HG02763 (cell line): ENCODE measurements around the gene CRYBG3.

Source experiments
- ATAC-seq: cut with Tn5 transposase; IDR thresholded peaks from one replicate; pipeline ENCODE4 v1.9.1; 2021; ENCODE audit warnings: mild to moderate bottlenecking, moderate library complexity; ENCODE audit not compliant: unreplicated experiment

CRYBG3 gene

DNA sequence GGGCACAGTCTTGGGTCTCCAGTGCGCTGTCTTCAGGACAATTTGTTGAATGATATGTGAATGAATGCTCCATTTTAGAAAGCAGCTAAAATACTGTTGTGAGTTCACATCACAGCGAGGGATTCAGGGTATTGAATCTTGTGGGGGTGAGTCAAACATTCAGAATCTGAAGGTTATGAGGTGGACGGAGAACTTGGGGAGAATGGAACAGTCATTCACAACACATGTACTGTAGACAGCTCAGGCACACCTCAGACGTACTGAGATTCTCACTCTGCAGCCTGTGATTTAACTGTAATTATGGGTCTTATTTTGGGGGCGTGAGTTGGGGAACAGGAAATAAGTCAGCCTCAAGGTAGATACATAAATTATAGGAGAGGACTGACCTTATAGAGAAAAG is 13.9 kb downstream of the CRYBG3 start:
- ATAC-seq: no peak

DNA sequence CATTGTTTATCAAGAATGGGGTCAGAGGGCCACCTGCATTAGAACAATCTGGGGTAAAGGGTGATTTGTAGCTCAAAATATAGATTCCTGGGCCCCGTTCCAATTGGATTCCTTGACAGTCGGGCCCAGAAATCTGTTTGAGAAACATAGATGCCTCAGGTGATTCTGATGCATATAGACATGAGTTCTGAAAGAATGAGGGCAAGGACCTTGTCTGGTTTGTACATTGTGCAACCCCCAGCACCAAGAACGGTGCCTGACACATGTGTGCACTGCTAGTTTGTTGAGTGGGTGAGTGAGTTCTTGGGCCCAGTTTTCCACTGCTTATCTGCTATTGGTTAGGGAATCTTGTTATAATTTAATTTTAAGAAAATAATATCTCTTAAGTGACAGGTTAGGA is 16.6 kb downstream of the CRYBG3 start:
- ATAC-seq: no peak

DNA sequence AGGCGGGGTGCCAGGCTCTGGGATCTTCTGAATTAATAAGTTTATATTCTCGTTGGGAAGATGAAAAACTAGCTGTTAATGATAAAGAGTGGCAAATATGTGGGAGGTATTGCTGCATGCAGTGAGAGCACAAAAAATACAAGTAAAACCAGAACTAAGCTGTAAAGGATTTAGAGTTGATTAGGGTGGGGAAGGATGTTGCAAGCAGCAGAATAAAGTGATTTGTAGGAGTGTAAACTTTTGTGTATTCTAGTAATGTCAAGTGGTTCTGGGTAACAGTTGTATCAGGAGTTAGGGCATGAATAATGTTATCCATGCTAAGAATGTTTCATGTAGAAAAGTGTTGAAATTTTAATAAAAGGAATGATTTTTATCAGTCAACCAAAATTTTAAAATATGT is 18.1 kb downstream of the CRYBG3 start:
- ATAC-seq: no peak

DNA sequence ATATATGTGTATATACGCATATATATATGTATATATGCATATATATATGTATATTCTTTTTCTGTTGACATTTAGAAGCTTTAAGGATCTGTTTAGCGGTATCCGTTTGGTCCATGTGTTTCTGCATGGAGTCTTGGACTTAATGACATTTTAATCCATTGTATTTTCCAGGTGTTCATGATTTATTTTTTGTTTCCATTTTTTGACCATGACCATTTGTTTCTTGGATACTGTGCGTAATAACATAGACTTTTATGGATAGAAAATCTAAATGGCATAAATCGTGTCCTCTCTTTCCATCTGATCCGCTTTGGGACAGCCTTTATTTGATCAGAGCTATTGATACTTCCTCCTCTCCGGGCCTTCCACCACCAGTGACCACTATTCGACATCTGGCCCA is 19.5 kb downstream of the CRYBG3 start:
- ATAC-seq: no peak

DNA sequence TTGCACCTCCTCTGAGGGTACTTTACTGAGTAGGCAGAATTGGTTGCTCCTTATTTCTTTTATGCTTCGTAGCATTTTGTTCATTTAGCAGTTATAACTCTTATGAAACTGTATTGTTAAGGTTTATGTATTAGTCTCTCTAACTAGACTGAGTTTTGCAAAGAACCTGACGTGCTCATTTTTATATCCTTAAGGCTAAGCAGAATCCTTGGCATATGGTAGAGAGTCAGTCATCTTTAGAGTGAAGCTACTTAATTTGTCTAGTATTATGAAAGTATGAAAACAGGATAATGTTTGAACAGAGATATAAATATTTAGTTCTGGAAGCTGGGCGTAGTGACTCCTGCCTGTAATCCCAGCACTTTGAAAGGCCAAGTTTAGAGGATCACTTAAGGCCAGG is 20.1 kb downstream of the CRYBG3 start:
- no peak for ATAC-seq

DNA sequence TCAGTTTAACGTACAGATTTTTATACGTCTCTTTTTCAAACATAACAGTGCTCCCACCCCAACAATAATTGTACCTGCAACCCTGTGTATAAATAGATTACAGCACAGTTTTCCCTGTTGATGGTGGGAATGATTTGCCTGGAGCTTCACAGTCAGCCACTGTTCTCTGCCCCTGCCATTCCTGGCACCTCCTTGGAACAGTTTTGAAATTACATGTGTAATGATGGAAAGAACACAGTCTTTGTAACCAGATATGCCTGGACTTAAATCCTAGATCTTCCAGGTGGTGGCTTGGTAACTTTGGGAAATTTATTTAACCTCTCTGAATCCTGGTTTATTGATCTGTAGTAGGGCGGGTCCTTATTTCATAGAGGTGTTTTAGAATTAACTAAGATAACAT is 27.0 kb downstream of the CRYBG3 start:
- no peak for ATAC-seq

DNA sequence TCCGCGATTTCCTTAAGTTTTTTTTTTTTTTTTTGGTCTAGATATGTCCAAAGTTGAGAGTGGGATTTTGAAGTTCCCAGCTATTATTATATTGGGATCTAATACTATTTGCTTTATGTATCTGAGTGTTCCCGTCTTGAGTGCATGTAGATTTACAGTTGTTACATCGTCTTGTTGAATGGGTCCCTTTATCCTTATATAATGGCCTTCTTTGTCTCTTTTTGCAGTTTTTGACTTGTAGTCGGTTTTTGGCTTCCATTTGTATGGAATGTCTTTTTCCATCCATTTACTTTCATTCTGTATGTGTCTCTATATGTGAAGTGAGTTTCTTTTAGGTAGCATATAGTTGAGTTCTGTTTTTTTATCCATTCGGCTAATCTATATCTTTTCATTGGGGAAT is 35.6 kb downstream of the CRYBG3 start:
- no peak for ATAC-seq

DNA sequence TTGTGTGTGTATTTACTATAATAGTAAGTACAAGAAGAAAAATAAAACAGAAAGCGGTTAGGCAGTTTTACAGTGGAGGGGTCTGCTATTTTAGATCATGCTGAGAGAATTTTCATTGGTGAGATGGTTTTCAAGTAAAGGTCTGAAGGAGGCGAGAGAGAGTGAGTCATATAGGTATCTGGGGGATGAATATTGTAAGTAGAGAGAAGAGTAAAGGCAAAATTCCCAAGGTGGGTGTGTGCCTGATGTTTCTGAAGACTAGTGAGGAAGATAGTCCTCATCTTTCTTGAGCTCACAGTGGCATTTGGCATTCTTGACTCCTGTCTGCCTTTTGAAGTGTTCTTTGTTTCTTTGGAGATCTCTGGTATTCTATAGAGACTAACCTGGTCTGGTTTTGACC is 38.6 kb downstream of the CRYBG3 start:
- no peak for ATAC-seq

DNA sequence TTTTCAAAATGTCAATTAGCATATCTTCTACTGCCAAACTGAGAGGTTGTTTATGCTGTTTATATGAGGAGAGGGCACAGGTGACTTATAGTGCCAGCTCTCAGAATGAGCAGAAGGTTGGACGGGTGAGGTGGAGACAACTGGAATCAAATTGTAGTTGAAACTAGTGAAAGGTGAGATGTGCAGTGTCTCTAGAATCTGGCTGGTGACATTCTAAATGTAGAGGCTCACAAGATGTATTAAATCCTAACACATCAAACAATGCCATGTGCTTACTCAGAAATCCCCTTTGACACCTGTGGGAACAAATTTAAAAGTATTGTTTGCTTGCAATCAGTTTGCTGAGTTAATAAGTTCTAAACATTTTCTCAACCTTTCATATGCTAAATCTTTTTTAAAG is 40.8 kb downstream of the CRYBG3 start:
- no peak for ATAC-seq

DNA sequence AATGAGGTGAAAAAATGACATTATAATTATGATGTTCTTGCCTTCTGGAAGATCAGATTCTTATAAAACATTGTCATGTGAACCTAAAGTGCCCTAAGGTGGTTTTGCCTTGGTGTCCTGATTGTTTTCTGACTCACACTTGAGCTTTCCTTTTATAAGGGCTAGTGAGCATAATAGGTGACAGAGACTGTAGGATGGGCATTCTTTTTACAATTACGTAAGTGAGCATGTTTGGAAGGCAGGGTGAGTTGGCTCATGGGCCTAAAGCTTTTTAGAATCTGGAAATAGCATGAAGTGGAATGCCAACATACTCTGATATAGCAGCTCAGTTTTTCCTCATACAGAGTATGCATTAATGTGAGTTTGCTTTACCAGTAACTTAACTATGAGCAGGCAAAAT is 41.2 kb downstream of the CRYBG3 start:
- no peak for ATAC-seq

DNA sequence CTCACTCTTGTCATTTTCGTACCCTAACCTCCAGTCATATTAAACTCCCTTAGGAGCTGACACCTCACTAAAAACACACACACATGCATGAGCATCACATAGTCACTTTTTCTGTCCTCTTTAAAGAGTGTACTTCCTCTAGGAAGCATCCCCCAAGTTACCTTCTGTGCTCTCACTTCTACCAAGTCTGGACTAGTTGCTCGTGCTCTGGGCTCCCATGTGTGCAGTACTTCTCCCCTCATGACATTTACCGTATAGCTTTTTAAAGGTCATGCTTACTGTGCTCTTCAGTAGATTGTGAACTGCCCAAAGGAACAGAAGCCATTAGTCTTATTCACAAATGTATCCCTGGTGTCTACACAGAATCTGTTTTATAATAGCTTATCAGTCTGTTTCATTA is 42.0 kb downstream of the CRYBG3 start:
- no peak for ATAC-seq

DNA sequence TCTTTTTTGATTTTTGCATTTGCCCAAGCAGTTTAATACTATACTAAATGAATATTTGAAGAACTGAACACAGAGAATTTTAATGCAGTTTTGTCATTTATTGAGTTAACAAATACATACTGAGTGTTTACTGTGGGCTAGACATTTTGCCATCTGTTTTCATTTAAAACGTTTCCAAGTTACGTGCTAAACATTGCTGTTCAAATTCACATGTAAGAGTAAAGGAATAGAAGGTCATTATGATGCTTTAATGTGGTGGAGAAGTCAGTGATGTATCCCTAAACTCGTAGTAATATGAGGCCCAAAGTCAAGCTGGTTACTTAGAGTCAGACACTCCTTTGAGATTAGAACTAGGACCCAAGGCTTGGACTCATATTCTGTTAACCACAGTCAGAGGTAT is 49.4 kb downstream of the CRYBG3 start:
- no peak for ATAC-seq

DNA sequence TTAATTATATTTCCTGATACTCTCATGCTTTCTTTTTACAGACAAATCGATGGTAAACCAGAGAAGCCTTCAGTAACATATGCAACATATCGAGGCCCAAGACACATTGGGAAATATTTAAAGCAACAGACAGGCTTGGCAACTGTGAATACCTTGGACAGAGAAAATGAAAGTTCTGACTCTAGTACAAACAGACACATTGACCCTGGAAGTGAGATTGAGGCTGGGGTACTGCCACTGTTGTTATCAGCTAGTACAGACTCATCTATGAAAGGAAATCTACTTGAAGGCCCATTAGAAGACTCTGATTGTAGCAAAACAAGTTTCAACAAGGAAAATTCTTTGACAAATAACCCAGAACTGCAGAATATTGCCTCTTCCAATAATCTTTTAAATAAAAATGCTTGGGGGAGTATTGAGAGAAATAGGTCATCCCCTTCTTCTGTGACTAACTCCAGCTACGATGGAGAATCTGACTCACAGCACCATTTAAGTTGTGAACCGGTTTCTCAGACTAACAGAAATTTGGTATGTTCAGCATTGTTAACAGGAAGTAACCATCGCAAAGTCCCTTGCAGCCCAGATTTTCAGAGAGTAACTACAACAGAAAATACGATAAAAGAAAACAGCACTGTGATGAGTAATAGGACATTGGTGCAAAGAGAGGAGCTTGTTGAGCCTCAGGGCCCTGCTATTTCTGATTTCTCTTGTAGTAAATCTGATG is 50.2 kb downstream of the CRYBG3 start:
- no peak for ATAC-seq

DNA sequence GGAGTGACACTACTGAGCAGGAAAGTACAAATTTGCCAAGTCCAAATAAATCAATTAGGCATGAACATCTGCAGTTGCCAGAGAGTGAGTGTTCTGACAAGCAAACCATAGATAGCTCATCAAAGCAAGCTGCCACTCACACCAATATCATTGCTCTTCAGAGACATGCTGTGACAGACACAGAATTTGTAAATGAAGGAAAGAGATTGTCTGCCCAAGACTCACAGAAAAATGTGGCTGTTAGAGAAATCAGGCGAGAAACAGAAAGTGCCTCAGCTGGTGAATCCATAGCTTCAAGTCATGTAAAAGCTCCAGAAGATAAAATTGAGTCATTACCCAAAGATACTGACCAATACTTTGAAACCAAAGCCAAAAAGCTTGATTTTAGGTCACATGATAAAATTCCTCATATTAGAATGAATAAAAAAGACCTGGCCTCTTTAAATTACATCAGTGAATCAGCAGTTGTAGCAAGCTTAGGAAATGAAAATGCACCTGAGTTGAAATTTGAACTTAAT is 50.8 kb downstream of the CRYBG3 start:
- no peak for ATAC-seq

DNA sequence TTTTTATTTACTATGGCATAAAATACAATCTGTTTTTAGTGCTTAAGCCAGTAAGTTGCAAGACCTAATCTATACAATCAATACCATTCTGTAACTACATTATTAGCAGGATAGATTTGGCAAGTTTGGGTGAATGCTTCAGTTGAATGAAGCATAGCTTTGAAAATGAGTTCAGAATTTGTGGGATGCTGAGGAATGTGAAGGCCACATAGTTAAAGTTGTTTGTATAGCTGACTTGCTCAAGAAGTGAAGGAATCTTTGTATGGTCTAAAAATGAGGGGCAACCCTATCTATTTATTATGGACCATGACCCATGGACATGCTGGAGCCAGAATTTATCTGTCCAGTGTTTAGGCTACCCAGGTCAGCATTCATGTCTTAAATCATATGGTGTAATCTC is 58.5 kb downstream of the CRYBG3 start:
- ATAC-seq: no peak

DNA sequence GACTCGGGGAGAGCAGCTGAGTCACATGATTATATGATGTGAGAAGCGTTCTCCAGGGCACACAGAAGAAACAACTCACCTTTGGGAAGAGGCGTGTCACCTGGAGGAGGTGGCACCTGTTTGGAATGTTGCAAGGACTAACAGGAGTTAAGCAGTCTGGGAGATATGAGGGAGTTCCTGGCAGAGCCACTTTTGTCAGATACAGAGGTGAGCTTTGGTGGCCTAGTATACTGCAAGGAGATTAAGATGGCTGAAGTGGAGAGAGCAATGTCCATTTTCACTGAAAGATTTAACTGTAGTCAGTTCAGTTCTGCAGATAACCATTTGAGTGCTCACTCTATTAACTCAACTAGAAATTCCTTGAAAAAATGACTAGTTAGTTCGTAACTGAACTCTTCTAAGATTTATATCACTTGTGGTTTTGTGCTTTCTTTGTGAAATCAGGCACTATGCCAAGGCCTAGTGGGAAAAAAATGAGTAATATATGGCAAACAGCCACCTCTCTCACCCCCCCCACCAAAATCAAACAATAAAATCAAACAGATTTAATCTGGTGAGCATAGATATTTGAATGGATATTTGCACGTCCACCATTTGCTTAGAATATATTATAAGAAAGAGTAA is 61.3 kb downstream of the CRYBG3 start:
- ATAC-seq: no peak

DNA sequence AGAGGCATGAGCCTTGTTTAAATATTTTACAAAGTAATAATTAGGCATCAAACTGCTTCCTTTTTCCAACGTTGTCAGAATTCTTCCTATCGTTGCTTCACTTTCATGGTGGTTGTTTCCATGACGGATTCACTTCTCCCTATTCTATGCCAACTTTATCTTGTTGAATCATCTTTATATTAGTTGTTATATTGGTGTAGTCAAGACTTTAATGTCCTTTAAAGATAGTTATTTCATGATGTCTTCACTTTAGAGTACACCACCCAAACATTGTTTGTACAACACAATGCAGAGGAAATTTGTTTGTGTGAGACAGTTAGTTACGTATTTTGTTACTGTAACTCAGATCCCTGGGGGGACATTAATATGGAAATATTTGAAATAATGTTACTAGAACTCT is 61.9 kb downstream of the CRYBG3 start:
- ATAC-seq: no peak

DNA sequence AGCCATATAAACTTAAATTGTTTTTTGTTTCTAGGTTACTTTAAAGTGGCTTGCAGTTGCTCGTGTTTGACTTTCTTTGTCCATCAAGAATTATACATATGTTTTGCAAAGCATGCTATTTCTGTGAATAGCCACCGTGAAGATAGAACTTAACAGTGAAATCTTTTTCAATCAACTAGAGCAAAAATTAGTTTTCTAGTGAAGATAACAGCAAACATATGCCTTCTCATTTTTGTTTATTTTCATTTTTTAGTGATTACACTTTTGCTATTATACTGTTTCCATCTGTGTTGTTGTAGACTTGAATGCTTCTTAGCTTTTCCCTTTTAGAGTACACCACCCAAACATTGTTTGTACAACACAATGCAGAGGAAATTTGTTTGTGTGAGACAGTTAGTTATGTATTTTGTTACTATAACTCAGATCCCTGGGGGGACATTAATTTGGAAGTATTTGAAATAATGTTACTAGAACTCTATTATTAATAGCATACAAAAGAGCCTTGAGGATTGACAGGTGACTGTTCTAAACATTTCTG is 62.8 kb downstream of the CRYBG3 start:
- ATAC-seq: no peak

DNA sequence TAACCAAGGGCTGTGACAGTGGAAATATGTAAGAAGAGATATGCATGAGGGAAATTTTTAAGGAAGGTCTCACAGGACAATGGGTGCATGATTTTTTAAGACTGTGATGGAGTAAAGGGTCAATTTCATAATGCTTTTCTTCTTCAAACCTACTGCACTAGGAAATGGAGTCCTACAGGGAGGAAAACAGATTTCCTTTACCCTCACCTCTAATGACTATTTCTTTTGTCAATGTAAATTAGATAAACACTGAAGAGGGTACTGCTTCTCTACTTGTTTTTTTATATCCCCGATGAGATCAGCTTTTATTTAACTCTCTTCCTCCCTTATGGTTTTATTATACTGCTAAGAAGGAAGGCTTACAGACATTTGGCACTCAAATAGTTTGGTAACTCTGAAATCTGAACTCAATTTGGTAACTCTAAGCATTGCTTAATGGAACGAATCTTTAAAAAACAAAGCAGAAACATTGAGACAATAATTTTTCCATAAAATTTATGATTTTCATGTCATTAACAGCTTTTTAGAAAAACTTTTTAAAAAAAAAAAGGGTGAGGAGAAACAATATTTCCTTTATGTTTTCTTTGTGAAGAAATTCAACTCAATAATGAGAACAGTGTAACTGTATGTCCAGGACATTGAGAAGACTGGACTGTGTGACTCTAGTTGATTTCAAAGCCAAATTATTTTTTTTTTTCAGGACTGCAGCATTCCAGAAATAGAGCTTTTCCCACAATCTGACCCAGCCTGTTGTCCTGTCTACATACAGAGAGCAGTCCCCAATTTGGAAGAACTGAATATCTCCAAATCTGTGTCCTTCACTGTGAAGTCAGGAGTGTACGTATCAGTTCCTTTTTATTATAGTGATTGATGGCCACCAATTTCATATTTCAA is 64.4 kb downstream of the CRYBG3 start:
- no peak for ATAC-seq

DNA sequence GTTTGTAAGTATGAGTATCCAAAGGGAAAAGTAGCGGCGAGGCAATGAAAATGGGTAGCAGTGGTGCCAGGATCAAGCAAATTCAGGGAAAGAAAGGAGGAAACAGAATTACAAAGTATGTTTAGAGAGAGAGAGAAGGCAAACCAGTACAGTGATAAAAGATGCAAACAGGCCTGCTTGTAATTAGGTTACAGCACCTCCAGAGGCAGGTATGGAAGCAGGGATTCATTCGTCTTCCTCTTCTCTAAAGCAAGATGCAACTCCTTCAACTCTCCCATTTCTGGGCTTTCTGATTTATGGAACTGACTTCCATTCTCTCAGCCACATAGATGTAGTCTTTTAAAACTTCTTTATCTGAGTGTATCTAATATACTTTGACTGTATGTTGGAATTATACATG is 68.0 kb downstream of the CRYBG3 start:
- ATAC-seq: no peak

DNA sequence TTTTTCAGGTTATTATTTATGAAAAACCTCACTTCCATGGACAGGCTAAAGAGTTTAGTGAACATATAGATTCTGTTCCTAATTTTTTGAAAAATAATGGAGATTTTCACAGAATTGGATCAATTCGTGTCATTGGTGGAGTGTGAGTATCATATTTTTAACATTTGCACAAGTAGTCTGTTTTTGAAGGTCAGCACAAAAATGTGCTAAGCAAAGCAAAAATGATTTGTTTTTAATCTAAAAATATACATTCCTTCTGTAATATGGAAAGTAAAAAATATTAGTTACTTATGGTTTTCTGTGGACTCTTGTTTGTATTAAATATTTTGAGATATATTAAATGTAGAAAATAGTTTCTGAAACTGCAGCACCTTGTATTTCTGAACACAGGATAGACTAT is 71.0 kb downstream of the CRYBG3 start:
- ATAC-seq: no peak
